Uterus (tissue), 2 donors: Measurements from ENCODE around the gene LDLRAD1.

Experiments used
- CTCF ChIP-seq, 4 experiments: fragments of 200-600 bp in 2 of 4; fragments of 450-650 bp in 2 of 4; sonication (generic) in 2 of 4; IDR thresholded peaks; one replicate each; pipeline ENCODE4 v1.5.1; 2016 to 2019; ENCODE audit warnings: antibody characterized with exemption in 4 of 4, mild to moderate bottlenecking in 2 of 4, moderate library complexity in 1 of 4
- POLR2A ChIP-seq, 2 donors: fragments of 450-650 bp; IDR thresholded peaks; one replicate each; pipeline ENCODE4 v1.6.1; 2016; ENCODE audit warnings: antibody characterized with exemption in 2 of 2, mild to moderate bottlenecking in 1 of 2, moderate library complexity in 1 of 2

- TF ChIP-seq CTCF (IDR thresholded peaks at IDR 0.05) (peak in 2 of 4 experiments; percentile 17 to 20), POLR2A (IDR thresholded peaks at IDR 0.05) (peak; percentile 68 to 77)
Measured at GRCh38 chr1:54052934-54053744, 35.2 kb upstream of the LDLRAD1 start, which contains the start of the genes TCEANC2 and TMEM59.
